Trophoblast cell (in vitro differentiated cells and primary cell): Measurements from ENCODE around the gene URB1.
"Not testable (repeated sequence)": the region's sequence is repeated elsewhere in the genome, so short reads cannot be mapped to it uniquely, and the experiment has no call there.

ENCODE experiments used
- DNase-seq, 2 donors: peaks; one replicate each; pipeline ENCODE4 v3.0.0-alpha.2; 2016
- H2AFZ ChIP-seq: 2 replicates; pipeline ENCODE4 v1.6.1; 2013; ENCODE audit warnings: low read length, moderate library complexity, mild to moderate bottlenecking; ENCODE audit not compliant: insufficient read depth, poor library complexity
- H2AK5ac ChIP-seq: 2 replicates; pipeline ENCODE4 v1.6.1; 2013; ENCODE audit warnings: mild to moderate bottlenecking, low read length
- H2BK120ac ChIP-seq: 2 replicates; pipeline ENCODE4 v1.6.1; 2013; ENCODE audit warnings: low read length, mild to moderate bottlenecking, moderate library complexity; ENCODE audit not compliant: insufficient read depth, poor library complexity
- H2BK12ac ChIP-seq: 2 replicates; pipeline ENCODE4 v1.6.1; 2013; ENCODE audit warnings: mild to moderate bottlenecking, low read length, moderate library complexity
- H2BK5ac ChIP-seq: 2 replicates; pipeline ENCODE4 v1.6.1; 2013; ENCODE audit warnings: low read length, low read depth, moderate library complexity, mild to moderate bottlenecking; ENCODE audit not compliant: poor library complexity
- H3K14ac ChIP-seq: 2 replicates; pipeline ENCODE4 v1.6.1; 2013; ENCODE audit warnings: mild to moderate bottlenecking, low read length
- H3K18ac ChIP-seq: 2 replicates; pipeline ENCODE4 v1.6.1; 2013; ENCODE audit warnings: mild to moderate bottlenecking, low read length
- H3K23ac ChIP-seq: 2 replicates; pipeline ENCODE4 v1.6.1; 2013; ENCODE audit warnings: low read length
- H3K27ac ChIP-seq: 2 replicates; pipeline ENCODE4 v1.5.1; 2013; ENCODE audit warnings: low read depth, mild to moderate bottlenecking, inconsistent platforms, low read length, moderate library complexity
- H3K27me3 ChIP-seq: 2 replicates; pipeline ENCODE4 v1.6.1; 2013; ENCODE audit warnings: inconsistent platforms, mild to moderate bottlenecking, low read length, moderate library complexity; ENCODE audit not compliant: insufficient read depth
- H3K36me3 ChIP-seq, 2 experiments: 1 replicate in 1 of 2; 2 replicates in 1 of 2; pipeline ENCODE4 v1.6.1; 2013; ENCODE audit warnings: low read length in 2 of 2, mild to moderate bottlenecking in 2 of 2, moderate library complexity in 1 of 2; ENCODE audit not compliant: insufficient read depth in 2 of 2, control insufficient read depth in 1 of 2
- H3K4ac ChIP-seq: 2 replicates; pipeline ENCODE4 v1.6.1; 2013; ENCODE audit warnings: low read depth, mild to moderate bottlenecking, low read length, moderate library complexity
- H3K4me1 ChIP-seq, 2 experiments: 1 replicate in 1 of 2; 2 replicates in 1 of 2; pipeline ENCODE4 v1.6.1; 2013; ENCODE audit warnings: low read length in 2 of 2, mild to moderate bottlenecking in 2 of 2, moderate library complexity in 1 of 2; ENCODE audit not compliant: insufficient read depth in 2 of 2, control insufficient read depth in 1 of 2
- H3K4me2 ChIP-seq: 2 replicates; pipeline ENCODE4 v1.6.1; 2013; ENCODE audit warnings: inconsistent platforms, mild to moderate bottlenecking, low read length, moderate library complexity
- H3K4me3 ChIP-seq: 2 replicates; pipeline ENCODE4 v1.5.1; 2013; ENCODE audit warnings: mild to moderate bottlenecking, low read depth, low read length, inconsistent platforms
- H3K79me1 ChIP-seq: one replicate; pipeline ENCODE4 v1.6.1; 2013; ENCODE audit warnings: low read length
- H3K79me2 ChIP-seq: 2 replicates; pipeline ENCODE4 v1.6.1; 2013; ENCODE audit warnings: low read length, mild to moderate bottlenecking; ENCODE audit not compliant: control insufficient read depth, insufficient read depth, poor library complexity
- H3K9ac ChIP-seq: 2 replicates; pipeline ENCODE4 v1.6.1; 2013; ENCODE audit warnings: mild to moderate bottlenecking, low read length
- H3K9me3 ChIP-seq: 2 replicates; pipeline ENCODE4 v1.6.1; 2013; ENCODE audit warnings: low read depth, mild to moderate bottlenecking, control low read depth, inconsistent platforms, low read length; ENCODE audit not compliant: insufficient read depth
- H4K12ac ChIP-seq: 2 replicates; pipeline ENCODE4 v1.6.1; 2013; ENCODE audit warnings: low read depth, mild to moderate bottlenecking, low read length, moderate library complexity
- H4K8ac ChIP-seq: 2 replicates; pipeline ENCODE4 v1.6.1; 2013; ENCODE audit warnings: low read depth, mild to moderate bottlenecking, low read length, moderate library complexity
- H4K91ac ChIP-seq: one replicate; pipeline ENCODE4 v1.6.1; 2013; ENCODE audit warnings: low read depth, mild to moderate bottlenecking, low read length, moderate library complexity
- WGBS: extraction: QIAGEN DNeasy Blood & Tissue Kit; methylation state at CpG from one replicate; pipeline ENCODE4 v1.1.7; 2013; ENCODE audit warnings: missing lambda C conversion rate; ENCODE audit not compliant: insufficient read length, insufficient coverage; ENCODE audit errors: extremely low coverage; 5-methylcytosine and 5-hydroxymethylcytosine counted together

Gene URB1

DNA sequence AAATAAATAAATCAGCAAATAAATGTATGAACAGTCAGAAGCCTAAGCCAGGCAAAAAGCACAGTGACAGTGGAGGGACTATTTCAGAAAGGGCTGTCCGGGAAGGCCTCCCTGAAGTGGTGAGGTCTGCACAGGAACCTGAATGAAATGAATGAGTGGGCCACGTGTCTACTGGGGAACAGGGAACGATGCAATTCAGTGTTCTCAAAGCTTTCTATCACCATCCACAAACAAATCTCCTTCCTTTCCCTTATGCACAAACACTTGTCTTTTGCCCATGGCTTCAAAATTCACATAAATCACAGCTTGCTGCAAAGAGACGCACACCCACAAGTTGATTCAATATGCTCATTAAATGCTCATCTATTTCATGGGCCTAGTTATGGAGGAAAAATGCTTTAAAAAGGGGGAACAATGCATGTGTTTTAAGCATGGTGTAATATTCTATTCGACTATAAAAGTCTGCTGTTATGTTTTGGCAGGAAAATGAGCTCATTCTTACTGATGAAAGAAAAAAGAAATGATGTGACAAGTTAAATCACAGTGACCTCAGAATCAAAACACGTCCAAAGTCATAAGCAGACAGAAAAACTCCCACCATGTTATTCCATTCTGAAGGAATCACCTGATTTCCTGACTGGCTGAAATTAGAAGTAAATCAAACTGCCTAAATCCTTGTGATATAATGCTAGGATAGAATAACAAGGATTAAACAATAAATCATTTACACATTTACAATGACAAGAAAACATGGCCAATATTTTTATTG, 21.6 kb downstream of the URB1 start:
- WGBS = no CpG with 5 or more reads among the region's 6 CpGs
- no peak overlapping the region for H2BK12ac ChIP-seq
- H3K18ac ChIP-seq = no peak overlapping the region
- H3K27me3 ChIP-seq = no peaks in the 10 kb centered on the region
- no peak overlapping the region for H3K4me3 ChIP-seq
- H3K79me2 ChIP-seq = no peaks in the 10 kb centered on the region
- no peaks in the 10 kb centered on the region for H3K4me1 ChIP-seq
- no peak overlapping the region for H3K14ac ChIP-seq
- H3K79me1 ChIP-seq = no peaks in the 10 kb centered on the region
- no peak overlapping the region for H3K27ac ChIP-seq
- DNase-seq = no peak
- H3K9me3 ChIP-seq = no peaks in the 10 kb centered on the region
- H3K4me2 ChIP-seq = no peak overlapping the region
- no peak overlapping the region for H2AFZ ChIP-seq
- no peak overlapping the region for H3K4ac ChIP-seq
- H2BK5ac ChIP-seq = no peak overlapping the region
- H3K36me3 ChIP-seq = peaks cover 12 to 31% of the 10 kb centered on the region in 2 experiments
- H4K8ac ChIP-seq = no peak overlapping the region
- no peak overlapping the region for H2AK5ac ChIP-seq
- no peak overlapping the region for H3K9ac ChIP-seq
- H4K91ac ChIP-seq = no peak overlapping the region
- H3K23ac ChIP-seq = no peak overlapping the region
- H4K12ac ChIP-seq = no peak overlapping the region
- no peak overlapping the region for H2BK120ac ChIP-seq

- H3K14ac ChIP-seq, H3K4me2 ChIP-seq, H3K9me3 ChIP-seq, DNase-seq, H3K23ac ChIP-seq, H2BK5ac ChIP-seq, H2AFZ ChIP-seq, H4K91ac ChIP-seq, H3K79me2 ChIP-seq, H3K79me1 ChIP-seq, H3K9ac ChIP-seq, H2BK12ac ChIP-seq, H3K27ac ChIP-seq, H3K27me3 ChIP-seq, H3K18ac ChIP-seq, H4K12ac ChIP-seq, H3K4me3 ChIP-seq, H3K4me1 ChIP-seq, H3K4ac ChIP-seq, H2BK120ac ChIP-seq, H2AK5ac ChIP-seq, H4K8ac ChIP-seq: not testable (repeated sequence)
- peaks cover 17 to 45% of the 10 kb centered on the region in 2 experiments for H3K36me3 ChIP-seq
- WGBS = no CpG with 5 or more reads among the region's 1 CpG
Measured at GRCh38 chr21:32368961-32369360, 23.9 kb downstream of the URB1 start.

GRCh38 chr21:32368386-32368785, 24.4 kb downstream of the URB1 start:
- H2BK120ac ChIP-seq = no peak overlapping the region
- H3K27me3 ChIP-seq = no peaks in the 10 kb centered on the region
- no peak overlapping the region for H3K9ac ChIP-seq
- H3K4ac ChIP-seq = no peak overlapping the region
- H4K91ac ChIP-seq = no peak overlapping the region
- no peak overlapping the region for H2BK5ac ChIP-seq
- H3K4me2 ChIP-seq = no peak overlapping the region
- no peak overlapping the region for H4K8ac ChIP-seq
- H2BK12ac ChIP-seq = no peak overlapping the region
- no peaks in the 10 kb centered on the region for H3K79me1 ChIP-seq
- H2AFZ ChIP-seq = no peak overlapping the region
- no peaks in the 10 kb centered on the region for H3K79me2 ChIP-seq
- no peak overlapping the region for H4K12ac ChIP-seq
- H3K4me3 ChIP-seq = no peak overlapping the region
- no peaks in the 10 kb centered on the region for H3K9me3 ChIP-seq
- H3K36me3 ChIP-seq = peaks cover 17 to 45% of the 10 kb centered on the region in 2 experiments
- WGBS = no CpG with 5 or more reads among the region's 9 CpGs
- H3K18ac ChIP-seq = no peak overlapping the region
- no peak overlapping the region for H3K14ac ChIP-seq
- H2AK5ac ChIP-seq = no peak overlapping the region
- no peak for DNase-seq
- H3K23ac ChIP-seq = no peak overlapping the region
- no peaks in the 10 kb centered on the region for H3K4me1 ChIP-seq
- no peak overlapping the region for H3K27ac ChIP-seq

GRCh38 chr21:32367158-32367557, 25.7 kb downstream of the URB1 start:
- no peak for DNase-seq
- Histone ChIP-seq H3K4me2 (no peak overlapping the region), H4K12ac (no peak overlapping the region), H3K14ac (no peak overlapping the region), H3K18ac (no peak overlapping the region), H3K79me2 (no peaks in the 10 kb centered on the region), H3K27me3 (no peaks in the 10 kb centered on the region), H2BK12ac (no peak overlapping the region), H3K36me3 (peaks cover 25 to 52% of the 10 kb centered on the region in 2 experiments), H3K27ac (no peak overlapping the region), H2AK5ac (no peak overlapping the region), H2BK5ac (no peak overlapping the region), H3K9me3 (no peaks in the 10 kb centered on the region), H4K8ac (no peak overlapping the region), H3K79me1 (no peaks in the 10 kb centered on the region), H3K23ac (no peak overlapping the region), H4K91ac (no peak overlapping the region), H3K9ac (no peak overlapping the region), H2BK120ac (no peak overlapping the region), H2AFZ (no peak overlapping the region), H3K4me3 (no peak overlapping the region), H3K4ac (no peak overlapping the region), H3K4me1 (no peaks in the 10 kb centered on the region)
- WGBS = no CpG with 5 or more reads among the region's 1 CpG
